Upper lobe of left lung (tissue), 6 donors: Measurements from ENCODE around the gene THRSP. TPM values are rescaled to one million over a fixed set of nuclear protein-coding genes. Genes with fewer than 3 reads are reported as not detected.

Experiments used
- ATAC-seq, 2 donors: fragments of 200-7000 bp; cut with Tn5 transposase; one replicate each; pipeline ENCODE4 v1.9.1; 2022; ENCODE audit warnings: mild to moderate bottlenecking in 2 of 2, moderate library complexity in 2 of 2; ENCODE audit not compliant: low FRiP score in 2 of 2
- DNase-seq, 2 donors: peaks; one replicate each; pipeline ENCODE4 v3.0.0-alpha.2; 2019 to 2020
- H3K27ac ChIP-seq, 4 donors: fragments of 200-600 bp; sonication (generic); one replicate each; pipeline ENCODE4 v1.5.1; 2016 to 2019
- H3K27me3 ChIP-seq, 4 donors: fragments of 200-600 bp; sonication (generic); one replicate each; pipeline ENCODE4 v1.5.1; 2017 to 2019
- H3K36me3 ChIP-seq, 4 donors: fragments of 200-600 bp; sonication (generic); one replicate each; pipeline ENCODE4 v1.5.1; 2016 to 2019
- H3K4me1 ChIP-seq, 4 donors: fragments of 200-600 bp; sonication (generic); one replicate each; pipeline ENCODE4 v1.5.1; 2018 to 2019
- H3K4me3 ChIP-seq, 4 donors: fragments of 200-600 bp; sonication (generic); one replicate each; pipeline ENCODE4 v1.5.1; 2017 to 2019; ENCODE audit warnings: mild to moderate bottlenecking in 2 of 4, moderate library complexity in 1 of 4
- H3K9me3 ChIP-seq, 4 donors: fragments of 200-600 bp; sonication (generic); one replicate each; pipeline ENCODE4 v1.5.1; 2018 to 2019
- CTCF ChIP-seq, 6 experiments: fragments of 450-650 bp in 4 of 6; fragments of 200-600 bp in 2 of 6; sonication (generic) in 2 of 6; IDR thresholded peaks; one replicate each; pipeline ENCODE4 v1.5.1; 2016 to 2019; ENCODE audit warnings: antibody characterized with exemption in 6 of 6
- EP300 ChIP-seq, 4 donors: sonication (generic); formaldehyde crosslinking; IDR thresholded peaks; one replicate each; pipeline ENCODE4 v1.5.1; 2017; ENCODE audit warnings: antibody characterized with exemption in 4 of 4, control low read depth in 2 of 4
- POLR2A ChIP-seq, 4 donors: fragments of 450-650 bp; IDR thresholded peaks; one replicate each; pipeline ENCODE4 v1.5.1; 2016 to 2017; ENCODE audit warnings: antibody characterized with exemption in 4 of 4, mild to moderate bottlenecking in 2 of 4
- POLR2AphosphoS5 ChIP-seq, 2 donors: sonication (generic); formaldehyde crosslinking; IDR thresholded peaks; one replicate each; pipeline ENCODE4 v1.5.1; 2017; ENCODE audit warnings: antibody characterized with exemption in 2 of 2
- WGBS, 2 donors: methylation state at CpG; one replicate each; pipeline ENCODE4 v1.1.5; 2017 to 2018; 5-methylcytosine and 5-hydroxymethylcytosine counted together
- total RNA-seq, 6 donors: library from RNA; depleted of rRNA in 4 of 6; stranded (reverse); fragments of >200 nt in 4 of 6; gene quantifications; one replicate each; pipeline versions ENCODE4 v1.1.0 to v1.2.1, GENCODE V29; 2016 to 2021
- donor health status: DM: no; HTN: no; CAD: no; lungs with moderate emphysema.
- donor health status: DM: no; HTN: yes; CAD: no; lungs with severe emphysema.

The THRSP gene
- total RNA-seq, 6 donors from 2014 or later = 0.17 TPM; not detected in 5

- Histone ChIP-seq H3K9me3 (no peaks in the 10 kb centered on the region), H3K4me3 (no peak overlapping the region), H3K27me3 (no peaks in the 10 kb centered on the region), H3K36me3 (no peaks in the 10 kb centered on the region), H3K27ac (no peak overlapping the region), H3K4me1 (peaks cover 10 to 36% (median 15%) of the 10 kb centered on the region in 4 donors)
- DNase-seq = no peak
- TF ChIP-seq POLR2AphosphoS5 (IDR thresholded peaks at IDR 0.05) (no peak), CTCF (IDR thresholded peaks at IDR 0.05) (no peak), EP300 (IDR thresholded peaks at IDR 0.05) (no peak), POLR2A (IDR thresholded peaks at IDR 0.05) (no peak)
- ATAC-seq = no peak
- 60 to 88% methylated on average over 4 of the region's 4 CpGs for WGBS, 2 donors
These were observed 30.6 kb upstream of the THRSP start for GRCh38 chr11:78033040-78033439.

- H3K4me3 ChIP-seq = no peak overlapping the region
- no peaks in the 10 kb centered on the region for H3K9me3 ChIP-seq
- no peak for TF ChIP-seq POLR2AphosphoS5 (IDR thresholded peaks at IDR 0.05)
- TF ChIP-seq POLR2A (IDR thresholded peaks at IDR 0.05) = no peak
- no peak for TF ChIP-seq EP300 (IDR thresholded peaks at IDR 0.05)
- TF ChIP-seq CTCF (IDR thresholded peaks at IDR 0.05) = no peak
- ATAC-seq = no peak
- WGBS, 2 donors = 85 to 92% methylated on average over 10 of the region's 10 CpGs
- no peak overlapping the region for H3K27ac ChIP-seq
- no peaks in the 10 kb centered on the region for H3K36me3 ChIP-seq
- H3K4me1 ChIP-seq = peaks cover 11 to 46% (median 16%) of the 10 kb centered on the region in 4 donors
- no peak for DNase-seq
- H3K27me3 ChIP-seq = no peaks in the 10 kb centered on the region
These were observed 29.0 kb upstream of the THRSP start for GRCh38 chr11:78034623-78035022.

- no peaks in the 10 kb centered on the region for H3K27me3 ChIP-seq
- no peak for ATAC-seq
- no peaks in the 10 kb centered on the region for H3K36me3 ChIP-seq
- DNase-seq = no peak
- H3K9me3 ChIP-seq = no peaks in the 10 kb centered on the region
- WGBS, 2 donors = 87 to 92% methylated on average over 3 of the region's 3 CpGs
- TF ChIP-seq EP300 (IDR thresholded peaks at IDR 0.05) (no peak), CTCF (IDR thresholded peaks at IDR 0.05) (no peak), POLR2A (IDR thresholded peaks at IDR 0.05) (no peak), POLR2AphosphoS5 (IDR thresholded peaks at IDR 0.05) (no peak)
- peaks cover 8 to 48% (median 18%) of the 10 kb centered on the region in 4 donors for H3K4me1 ChIP-seq
- peak overlapping the region in 2 of 4 donors; percentile 7 to 63 for H3K27ac ChIP-seq
- no peak overlapping the region for H3K4me3 ChIP-seq
These were observed 27.3 kb upstream of the THRSP start for GRCh38 chr11:78036313-78036712.

- Histone ChIP-seq H3K27ac (peak overlapping the region in 2 of 4 donors; percentile 7 to 63), H3K27me3 (no peaks in the 10 kb centered on the region), H3K36me3 (no peaks in the 10 kb centered on the region), H3K4me3 (no peak overlapping the region), H3K9me3 (no peaks in the 10 kb centered on the region), H3K4me1 (peaks cover 8 to 45% (median 14%) of the 10 kb centered on the region in 4 donors)
- DNase-seq (peak; percentile 62 to 77), ATAC-seq (peak in 1 of 2 donors; percentile 85)
- peak in 1 of 4 donors; percentile 34 for TF ChIP-seq POLR2A (IDR thresholded peaks at IDR 0.05)
- no peak for TF ChIP-seq EP300 (IDR thresholded peaks at IDR 0.05)
- WGBS, 2 donors = 23 to 51% methylated on average over 3 of the region's 3 CpGs
These were observed 26.6 kb upstream of the THRSP start for GRCh38 chr11:78037056-78037455.

- H3K4me1 ChIP-seq = peaks cover 8 to 42% (median 14%) of the 10 kb centered on the region in 4 donors
- ATAC-seq (no peak), DNase-seq (no peak)
- no peaks in the 10 kb centered on the region for H3K27me3 ChIP-seq
- no peaks in the 10 kb centered on the region for H3K36me3 ChIP-seq
- H3K4me3 ChIP-seq = no peak overlapping the region
- WGBS, 2 donors = 85 to 90% methylated on average over 6 to 9 of the region's 9 CpGs
- peak overlapping the region in 2 of 4 donors; percentile 47 to 63 for H3K27ac ChIP-seq
- TF ChIP-seq EP300 (IDR thresholded peaks at IDR 0.05) = no peak
- TF ChIP-seq POLR2A (IDR thresholded peaks at IDR 0.05) = no peak
- TF ChIP-seq CTCF (IDR thresholded peaks at IDR 0.05) = no peak
- TF ChIP-seq POLR2AphosphoS5 (IDR thresholded peaks at IDR 0.05) = no peak
- H3K9me3 ChIP-seq = no peaks in the 10 kb centered on the region
These were observed 25.6 kb upstream of the THRSP start for GRCh38 chr11:78037825-78038620.
